HG03558 (cell line): ENCODE data around the gene SOCS7.

Experiments used
- ATAC-seq: cut with Tn5 transposase; IDR thresholded peaks from one replicate; pipeline ENCODE4 v1.9.1; 2021; ENCODE audit warnings: moderate number of reproducible peaks; ENCODE audit not compliant: unreplicated experiment; ENCODE audit errors: extremely low read depth

SOCS7 gene

GRCh38 chr17:38358586-38359513 lies 7.2 kb downstream of the SOCS7 start:
- ATAC-seq, result no peak

GRCh38 chr17:38361694-38362465 lies 10.2 kb downstream of the SOCS7 start:
- no peak for ATAC-seq

GRCh38 chr17:38363016-38363415 lies 11.4 kb downstream of the SOCS7 start:
- no peak for ATAC-seq

- ATAC-seq, result no peak
These were observed 13.1 kb downstream of the SOCS7 start for GRCh38 chr17:38364741-38365140.

GRCh38 chr17:38369124-38369886 lies 17.7 kb downstream of the SOCS7 start:
- no peak for ATAC-seq

DNA sequence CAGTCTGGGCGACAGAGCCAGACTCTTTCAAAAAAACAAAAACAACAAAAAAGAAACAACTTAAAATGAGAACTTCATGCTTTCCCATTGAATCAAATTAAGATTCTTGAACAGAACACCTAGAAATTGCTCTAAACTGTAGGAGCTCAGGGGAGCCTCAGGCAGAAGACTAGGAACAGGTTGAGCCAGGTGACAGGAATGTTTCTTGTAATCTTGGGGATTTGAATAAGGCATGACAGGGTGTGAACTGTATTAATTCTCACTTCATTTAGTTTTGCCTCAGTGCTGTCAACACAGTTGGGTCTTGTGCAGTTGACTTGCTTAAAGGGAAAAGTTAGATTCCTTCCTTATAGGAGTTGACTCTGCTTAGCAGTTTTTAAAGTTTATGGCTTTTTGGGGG lies 27.8 kb downstream of the SOCS7 start:
- no peak for ATAC-seq

GRCh38 chr17:38395090-38395489 lies 43.4 kb downstream of the SOCS7 start:
- ATAC-seq, result no peak

GRCh38 chr17:38397227-38397626 lies 45.6 kb downstream of the SOCS7 start:
- no peak for ATAC-seq

DNA sequence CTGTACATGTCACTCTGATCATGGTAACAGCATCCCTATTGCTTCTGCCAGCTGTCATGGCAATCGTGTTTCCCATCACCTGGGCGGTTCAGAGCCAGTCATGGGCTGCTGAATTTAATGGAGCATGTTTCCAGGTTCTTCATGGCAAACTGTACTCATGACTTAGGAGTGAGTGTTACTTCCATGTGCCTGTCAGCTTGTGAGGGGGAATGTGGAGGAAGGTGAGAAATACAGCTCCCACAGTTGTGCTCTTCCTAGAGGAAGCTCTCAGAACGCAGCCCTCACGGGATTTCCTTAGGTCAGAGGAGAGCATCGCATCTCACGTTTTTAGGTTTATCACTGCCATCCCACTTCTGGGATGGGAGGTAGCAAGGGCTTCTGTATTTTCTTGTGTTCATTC lies 48.6 kb downstream of the SOCS7 start:
- no peak for ATAC-seq

DNA sequence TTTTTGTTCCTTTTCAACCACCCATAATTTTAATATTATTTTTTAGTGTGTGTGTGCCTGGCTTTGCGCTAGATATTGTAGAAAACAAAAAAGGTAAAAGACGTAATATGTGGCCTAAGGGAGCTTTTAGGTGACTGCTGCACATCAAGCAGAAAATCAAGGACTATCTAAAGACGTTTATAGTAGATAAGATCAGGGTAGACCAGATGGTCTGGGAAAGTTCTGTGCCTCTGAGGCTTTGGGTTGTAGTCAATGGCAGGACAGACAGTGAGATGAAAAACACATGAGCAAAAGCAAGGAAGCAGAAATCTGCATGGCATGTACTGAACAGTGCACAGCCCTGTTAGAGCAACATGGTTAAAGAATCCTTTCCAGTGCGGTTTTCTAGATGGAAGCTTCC lies 49.8 kb downstream of the SOCS7 start:
- ATAC-seq, result no peak

GRCh38 chr17:38402897-38403296 lies 51.3 kb downstream of the SOCS7 start:
- ATAC-seq, result no peak

GRCh38 chr17:38403491-38403890 lies 51.8 kb downstream of the SOCS7 start:
- no peak for ATAC-seq

- ATAC-seq, result no peak
These were observed 52.7 kb downstream of the SOCS7 start for GRCh38 chr17:38404174-38404943.

- no peak for ATAC-seq
These were observed 54.0 kb downstream of the SOCS7 start for GRCh38 chr17:38405654-38406053.

DNA sequence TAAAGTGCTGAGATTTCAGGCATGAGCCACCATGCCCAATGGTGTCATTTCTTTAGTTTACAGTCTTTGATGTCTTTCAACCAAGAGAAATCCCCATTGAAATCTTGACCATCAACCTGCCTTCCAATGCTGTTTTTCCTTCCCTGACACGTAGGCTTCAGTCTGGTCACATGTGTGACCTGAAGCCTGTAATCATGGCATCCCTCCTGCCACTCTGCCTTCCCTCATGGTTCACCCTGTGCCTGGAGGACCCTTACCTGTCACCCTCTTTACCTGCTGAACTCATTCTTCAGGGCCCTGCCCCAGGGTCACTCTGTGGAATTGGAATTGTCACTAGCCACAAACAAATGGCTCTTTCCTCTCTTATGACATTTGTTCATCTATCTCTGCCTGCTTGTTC lies 58.6 kb downstream of the SOCS7 start:
- ATAC-seq, result no peak

DNA sequence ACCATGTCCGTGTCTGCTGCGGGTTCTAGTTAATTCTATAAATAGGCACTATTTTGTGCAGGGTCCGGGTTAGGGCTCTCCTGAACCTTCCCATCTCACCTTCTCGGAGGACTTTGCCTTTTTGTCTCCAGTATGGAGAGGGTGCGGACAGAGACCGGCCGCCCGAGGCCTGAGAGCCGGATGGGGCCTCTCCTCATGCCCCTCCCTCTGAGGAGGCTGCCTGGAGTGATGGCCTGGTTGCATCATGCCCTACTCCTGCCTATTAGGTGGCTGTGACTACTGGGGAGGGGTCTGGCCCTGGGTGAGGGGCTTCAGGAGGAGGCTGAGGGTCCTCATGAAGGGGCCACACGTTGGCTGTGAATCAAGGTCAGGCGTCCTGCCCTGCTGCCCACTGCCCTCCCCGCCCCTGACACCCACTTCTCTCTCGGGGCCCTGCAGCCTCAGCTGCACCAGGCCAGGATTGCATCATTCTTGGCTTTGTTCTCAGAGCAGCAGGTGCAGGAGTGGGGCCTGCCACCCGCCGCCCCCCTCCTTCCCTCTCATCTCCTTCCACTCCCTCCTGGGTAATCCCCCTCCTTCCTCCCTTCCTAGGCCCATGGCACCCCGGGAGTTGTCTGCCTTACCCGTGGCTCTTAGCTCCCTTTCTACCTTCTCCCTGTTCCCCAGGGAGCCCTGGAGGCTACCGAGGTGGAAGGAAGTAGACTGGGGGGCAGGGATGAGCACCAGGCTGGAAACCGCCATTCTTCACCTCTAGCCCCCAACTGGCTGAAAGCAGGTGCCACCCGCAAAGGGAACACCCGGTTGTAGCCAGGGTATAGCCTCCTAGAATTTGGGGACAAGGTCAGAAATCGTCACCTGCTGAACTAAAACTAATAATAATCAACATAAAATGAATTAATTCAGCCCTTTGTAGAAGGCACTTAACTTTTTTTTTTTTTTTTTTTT lies 63.9 kb downstream of the SOCS7 start:
- no peak for ATAC-seq

GRCh38 chr17:38416840-38417209 lies 65.2 kb downstream of the SOCS7 start:
- ATAC-seq, result no peak

GRCh38 chr17:38417210-38417951 lies 65.7 kb downstream of the SOCS7 start:
- ATAC-seq, result no peak
